Keratinocyte (primary cell): Measurements from ENCODE around the gene PPP2R5C. TPM values are rescaled to one million over a fixed set of nuclear protein-coding genes. Genes with fewer than 3 reads are reported as not detected.
A peak's percentile ranks its signal among the peaks of the same experiment; 100 is the strongest.

ENCODE experiments used
- DNase-seq: peaks from one replicate; pipeline ENCODE4 v3.0.0-alpha.2; 2011; ENCODE audit warnings: low read depth, missing footprints, low spot score
- FAIRE-seq: peaks from 2 replicates; lab custom pipeline; 2011; peaks lifted over from hg19 to GRCh38; lab: Jason Lieb, UNC
- H2AFZ ChIP-seq: 2 replicates; pipeline ENCODE4 v1.6.0; 2012; ENCODE audit warnings: low read length, control low read depth, inconsistent platforms; ENCODE audit not compliant: control insufficient read depth
- H3K27ac ChIP-seq: 2 replicates; pipeline ENCODE4 v1.5.1; 2011; ENCODE audit warnings: low read length; ENCODE audit not compliant: control insufficient read depth, insufficient read depth
- H3K27me3 ChIP-seq: 3 replicates; pipeline ENCODE4 v1.6.0; 2011; ENCODE audit warnings: low read length; ENCODE audit not compliant: control insufficient read depth, insufficient read depth; ENCODE audit errors: extremely low read depth
- H3K36me3 ChIP-seq, 2 experiments: 2 replicates in 1 of 2; 3 replicates in 1 of 2; pipeline ENCODE4 v1.5.1; 2011; ENCODE audit warnings: low read length in 2 of 2, mild to moderate bottlenecking in 1 of 2; ENCODE audit not compliant: control insufficient read depth in 2 of 2, insufficient read depth in 2 of 2; ENCODE audit errors: extremely low read depth in 1 of 2
- H3K4me1 ChIP-seq: 3 replicates; pipeline ENCODE4 v1.5.1; 2011; ENCODE audit warnings: low read length; ENCODE audit not compliant: control insufficient read depth, insufficient read depth; ENCODE audit errors: extremely low read depth
- H3K4me2 ChIP-seq: 3 replicates; pipeline ENCODE4 v1.6.0; 2011; ENCODE audit warnings: low read depth, low read length; ENCODE audit not compliant: control insufficient read depth, insufficient read depth; ENCODE audit errors: extremely low read depth
- H3K4me3 ChIP-seq, 3 experiments: fragments of 200-600 bp in 1 of 3; sonication (generic) in 1 of 3; 2 replicates in 2 of 3; 3 replicates in 1 of 3; pipeline ENCODE4 v1.5.1; 2011 to 2016; ENCODE audit warnings: low read length in 3 of 3, mild to moderate bottlenecking in 3 of 3, control low read depth in 2 of 3, inconsistent platforms in 1 of 3, low read depth in 1 of 3, mixed read lengths in 1 of 3, mixed run types in 1 of 3, moderate library complexity in 1 of 3; ENCODE audit not compliant: control insufficient read depth in 2 of 3, insufficient read depth in 2 of 3; ENCODE audit errors: extremely low read depth in 1 of 3
- H3K79me2 ChIP-seq: 2 replicates; pipeline ENCODE4 v1.6.0; 2012; ENCODE audit warnings: low read length; ENCODE audit not compliant: control insufficient read depth, insufficient read depth
- H3K9ac ChIP-seq: 3 replicates; pipeline ENCODE4 v1.6.0; 2011; ENCODE audit warnings: low read length; ENCODE audit not compliant: control insufficient read depth, insufficient read depth; ENCODE audit errors: extremely low read depth
- H3K9me1 ChIP-seq: 3 replicates; pipeline ENCODE4 v1.6.0; 2011; ENCODE audit warnings: low read length; ENCODE audit not compliant: control insufficient read depth, insufficient read depth; ENCODE audit errors: extremely low read depth
- H3K9me3 ChIP-seq: 2 replicates; pipeline ENCODE4 v1.5.1; 2012; ENCODE audit warnings: low read depth, low read length; ENCODE audit not compliant: control insufficient read depth
- H4K20me1 ChIP-seq: 3 replicates; pipeline ENCODE4 v1.6.0; 2011; ENCODE audit warnings: low read length; ENCODE audit not compliant: control insufficient read depth, insufficient read depth; ENCODE audit errors: extremely low read depth
- CTCF ChIP-seq, 3 experiments: IDR thresholded peaks in 1 of 3; conservative IDR thresholded peaks in 1 of 3; optimal IDR thresholded peaks in 1 of 3; 2 replicates in 2 of 3; 3 replicates in 1 of 3; pipeline versions ENCODE3 to v1.5.1; 2011; ENCODE audit warnings: low read length in 3 of 3, mild to moderate bottlenecking in 3 of 3, moderate library complexity in 2 of 3, control low read depth in 1 of 3, inconsistent platforms in 1 of 3; ENCODE audit not compliant: insufficient read depth in 2 of 3; ENCODE audit errors: extremely low read depth in 1 of 3
- EZH2 ChIP-seq: IDR thresholded peaks from one replicate; pipeline ENCODE4 v1.6.1; 2012; ENCODE audit warnings: inconsistent platforms, mild to moderate bottlenecking, low read length, moderate library complexity
- dilution Hi-C: fragments of 300-500 bp; cut with MboI; formaldehyde crosslinking; loops from one replicate; pipeline ENCODE4 v1.7.0; 2020; ENCODE audit warnings: low sequenced_read_pairs; ENCODE audit not compliant: extremely low pct_ligation_motif_present
- polyA plus RNA-seq, 5 experiments: library from polyadenylated mRNA; depleted of rRNA in 3 of 5; stranded (reverse) in 3 of 5; stranded (forward) in 1 of 5; unstranded in 1 of 5; fragments of >200 nt; gene quantifications; 1 replicate in 1 of 5; 2 replicates in 3 of 5; 3 replicates in 1 of 5; pipeline versions ENCODE4 v1.2.1 to v1.2.3, GENCODE V29; 2011 to 2012; ENCODE audit warnings: missing spikeins in 2 of 5, low read depth in 1 of 5, low replicate concordance in 1 of 5

PPP2R5C gene
- polyA plus RNA-seq, 1 donor (not counting 4 experiments of a cell fraction or from before 2014, with no cell fraction given): 105 TPM

- H3K9me3 ChIP-seq: no peaks in the 10 kb centered on the region
- FAIRE-seq (no peak), DNase-seq (no peak)
- H4K20me1 ChIP-seq: peaks cover 15% of the 10 kb centered on the region
- H3K4me1 ChIP-seq: peaks cover 4% of the 10 kb centered on the region
- no peak overlapping the region for H3K9ac ChIP-seq
- no peak overlapping the region for H2AFZ ChIP-seq
- TF ChIP-seq CTCF (optimal IDR thresholded peaks at IDR 0.05 in 1 of 3, IDR thresholded peaks at IDR 0.05 in 1 of 3, conservative IDR thresholded peaks at IDR 0.05 in 1 of 3; ENCODE audit: extremely low read depth in 1 of 3, insufficient read depth in 2 of 3, low read length in 3 of 3) (no peak), EZH2 (no peak)
- H3K79me2 ChIP-seq: peaks cover 59% of the 10 kb centered on the region
- no peak overlapping the region for H3K4me2 ChIP-seq
- no peaks in the 10 kb centered on the region for H3K9me1 ChIP-seq
- no peaks in the 10 kb centered on the region for H3K27me3 ChIP-seq
- dilution Hi-C loops: no loop called here
- no peak overlapping the region for H3K27ac ChIP-seq
- peaks cover 8 to 14% of the 10 kb centered on the region in 2 experiments for H3K36me3 ChIP-seq
- H3K4me3 ChIP-seq: no peak overlapping the region
Measured at GRCh38 chr14:101854366-101854765, 92.9 kb downstream of the PPP2R5C start.

GRCh38 chr14:101855958-101856357 is 94.4 kb downstream of the PPP2R5C start:
- H3K79me2 ChIP-seq: peaks cover 51% of the 10 kb centered on the region
- peaks cover 8 to 14% of the 10 kb centered on the region in 2 experiments for H3K36me3 ChIP-seq
- H3K9me1 ChIP-seq: no peaks in the 10 kb centered on the region
- H3K4me3 ChIP-seq: no peak overlapping the region
- peaks cover 4% of the 10 kb centered on the region for H3K4me1 ChIP-seq
- H3K4me2 ChIP-seq: no peak overlapping the region
- no peak overlapping the region for H3K27ac ChIP-seq
- no peak for TF ChIP-seq EZH2
- peaks cover 12% of the 10 kb centered on the region for H4K20me1 ChIP-seq
- peak; percentile 39 for FAIRE-seq
- DNase-seq: no peak
- dilution Hi-C loops: no loop called here
- H3K27me3 ChIP-seq: no peaks in the 10 kb centered on the region
- H3K9ac ChIP-seq: no peak overlapping the region
- H2AFZ ChIP-seq: no peak overlapping the region
- no peaks in the 10 kb centered on the region for H3K9me3 ChIP-seq

- dilution Hi-C loops: no loop called here
- Histone ChIP-seq H4K20me1 (peaks cover 6% of the 10 kb centered on the region), H3K9me3 (no peaks in the 10 kb centered on the region), H3K36me3 (peaks cover 8 to 14% of the 10 kb centered on the region in 2 experiments), H3K27ac (no peak overlapping the region), H3K4me2 (no peak overlapping the region), H3K9ac (no peak overlapping the region), H3K79me2 (peaks cover 50% of the 10 kb centered on the region), H3K4me3 (no peak overlapping the region), H3K4me1 (peaks cover 4% of the 10 kb centered on the region), H2AFZ (no peak overlapping the region), H3K9me1 (no peaks in the 10 kb centered on the region), H3K27me3 (no peaks in the 10 kb centered on the region)
- no peak for TF ChIP-seq CTCF (optimal IDR thresholded peaks at IDR 0.05 in 1 of 3, IDR thresholded peaks at IDR 0.05 in 1 of 3, conservative IDR thresholded peaks at IDR 0.05 in 1 of 3; ENCODE audit: extremely low read depth in 1 of 3, insufficient read depth in 2 of 3, low read length in 3 of 3)
- TF ChIP-seq EZH2: no peak
- FAIRE-seq: no peak
- DNase-seq: no peak
Measured at GRCh38 chr14:101856536-101856935, 95.0 kb downstream of the PPP2R5C start.
